ENCODE measurements around the gene PSD4.

PSD4 gene

DNA sequence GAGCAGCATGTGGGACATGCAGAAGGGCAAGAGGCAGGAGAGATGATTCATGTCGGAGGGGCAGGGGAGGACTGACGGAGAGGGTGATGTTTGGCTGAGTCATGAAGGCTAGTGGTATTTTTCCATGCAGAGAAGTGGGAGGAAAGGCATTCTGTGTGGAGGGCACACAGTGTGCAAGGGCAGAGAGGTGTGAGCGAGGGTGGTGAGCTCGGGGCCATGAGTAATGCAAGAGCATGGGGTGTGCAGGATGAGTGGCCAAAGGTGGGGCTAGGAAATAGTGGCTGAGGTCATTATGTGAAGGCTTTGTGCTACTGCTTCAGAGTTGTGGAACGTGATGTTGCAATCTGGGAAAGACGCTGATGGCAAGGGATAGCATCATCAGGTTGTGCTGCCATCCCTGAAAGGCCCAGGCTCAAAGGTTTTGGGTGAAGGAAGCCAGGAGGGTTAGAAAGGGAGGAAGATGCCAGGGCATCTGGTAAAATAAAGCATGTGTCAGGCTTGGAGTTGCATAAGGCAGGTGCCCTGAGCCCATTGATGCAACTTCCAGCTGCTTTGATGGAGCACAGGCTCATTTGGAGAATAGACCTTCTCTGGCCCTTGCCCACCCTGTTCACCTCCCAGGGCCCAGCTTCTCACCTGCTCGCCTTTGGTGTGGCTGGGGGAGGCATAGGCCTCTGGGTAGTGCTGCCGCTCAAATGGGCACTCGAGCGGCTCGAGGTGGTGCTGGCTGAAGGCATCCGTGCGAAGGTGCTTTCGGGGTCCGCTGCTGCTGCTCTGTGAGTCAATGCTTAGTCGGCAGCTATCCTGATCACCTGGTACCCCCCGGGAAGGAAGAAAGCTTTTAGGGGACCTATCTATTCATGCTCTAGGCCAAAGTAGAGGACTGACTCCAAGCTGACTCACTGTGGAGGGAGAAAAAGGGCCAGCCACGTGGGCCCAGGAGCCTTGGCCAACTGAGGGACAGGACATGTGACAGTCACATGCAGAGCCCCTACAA, 67.4 kb downstream of the PSD4 start:
- DNase-seq, result peak; percentile 97

- DNase-seq, result no peak
Measured at GRCh38 chr2:113242327-113242726, 68.6 kb downstream of the PSD4 start.

DNA sequence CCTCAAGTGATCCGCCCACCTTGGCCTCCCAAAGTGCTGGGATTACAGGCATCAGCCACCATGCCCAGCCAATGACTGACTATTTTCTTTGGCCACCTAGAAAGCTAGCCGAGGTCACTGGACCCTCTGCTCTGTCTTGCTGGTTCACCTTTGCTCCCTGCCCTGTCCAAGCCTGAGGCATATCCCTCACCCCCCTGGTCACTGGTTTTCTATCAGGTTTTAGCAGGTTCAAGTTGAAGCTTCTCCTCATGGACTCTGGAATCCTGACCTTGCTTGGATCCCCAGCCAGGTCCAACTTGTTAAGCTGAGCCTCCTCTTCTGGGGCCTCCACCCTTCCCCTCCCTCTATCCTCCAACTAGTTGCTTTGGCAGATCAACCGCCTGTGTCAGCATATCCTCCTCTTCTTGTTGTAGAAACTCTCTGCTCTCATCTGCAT, 71.5 kb downstream of the PSD4 start:
- no peak for DNase-seq

- no peak for DNase-seq
Measured at GRCh38 chr2:113246606-113247005, 72.8 kb downstream of the PSD4 start.

- peak; percentile 83 for DNase-seq
Measured at GRCh38 chr2:113248997-113249770, 75.4 kb downstream of the PSD4 start.

GRCh38 chr2:113251118-113251517, 77.3 kb downstream of the PSD4 start:
- DNase-seq, result no peak

DNA sequence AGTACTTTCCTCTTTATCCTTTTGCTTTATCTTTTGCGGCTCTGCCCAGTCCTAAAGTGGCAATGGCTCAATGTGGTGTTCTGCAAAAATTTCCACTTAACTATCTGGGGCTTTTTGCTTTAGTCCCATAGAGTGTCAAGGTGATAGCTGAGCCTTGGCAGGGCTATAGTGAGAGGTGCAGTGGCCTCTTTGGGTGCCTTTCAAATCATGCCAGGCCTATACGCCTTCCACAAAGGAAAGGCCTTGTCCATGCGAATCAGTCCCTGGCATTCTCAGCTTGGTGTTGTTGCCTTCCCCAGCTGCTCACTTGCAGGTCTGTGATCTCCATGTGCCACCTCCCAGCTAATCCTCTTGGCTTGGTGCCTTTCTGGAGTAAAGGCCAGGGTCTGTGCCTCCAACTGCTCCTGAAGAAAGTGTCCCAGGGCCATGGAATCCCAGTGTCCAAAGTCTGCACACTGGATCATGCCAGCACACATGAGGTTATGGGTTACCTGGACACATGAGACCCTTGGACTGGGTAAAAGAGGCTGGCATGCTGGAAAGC, 78.3 kb downstream of the PSD4 start:
- no peak for DNase-seq

DNA sequence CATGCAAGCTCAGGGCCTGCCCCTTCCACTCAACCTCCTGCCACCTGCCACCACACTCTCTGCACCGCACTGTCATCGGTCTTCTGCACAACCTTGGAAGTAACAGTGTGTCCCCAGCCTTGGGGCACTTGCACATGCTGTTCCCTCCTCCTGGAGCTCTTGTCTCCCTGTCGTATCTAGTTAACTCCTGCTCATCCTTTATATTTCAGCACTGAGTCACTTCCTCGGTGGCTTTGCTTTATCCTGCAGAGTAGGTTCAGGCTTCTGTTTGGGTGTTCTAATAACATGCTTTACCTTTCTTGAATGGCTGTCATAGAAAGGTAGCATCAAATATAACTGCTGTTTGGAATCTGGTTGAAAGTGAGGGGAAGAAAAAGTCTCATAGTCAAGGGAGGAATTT, 79.7 kb downstream of the PSD4 start:
- no peak for DNase-seq

DNA sequence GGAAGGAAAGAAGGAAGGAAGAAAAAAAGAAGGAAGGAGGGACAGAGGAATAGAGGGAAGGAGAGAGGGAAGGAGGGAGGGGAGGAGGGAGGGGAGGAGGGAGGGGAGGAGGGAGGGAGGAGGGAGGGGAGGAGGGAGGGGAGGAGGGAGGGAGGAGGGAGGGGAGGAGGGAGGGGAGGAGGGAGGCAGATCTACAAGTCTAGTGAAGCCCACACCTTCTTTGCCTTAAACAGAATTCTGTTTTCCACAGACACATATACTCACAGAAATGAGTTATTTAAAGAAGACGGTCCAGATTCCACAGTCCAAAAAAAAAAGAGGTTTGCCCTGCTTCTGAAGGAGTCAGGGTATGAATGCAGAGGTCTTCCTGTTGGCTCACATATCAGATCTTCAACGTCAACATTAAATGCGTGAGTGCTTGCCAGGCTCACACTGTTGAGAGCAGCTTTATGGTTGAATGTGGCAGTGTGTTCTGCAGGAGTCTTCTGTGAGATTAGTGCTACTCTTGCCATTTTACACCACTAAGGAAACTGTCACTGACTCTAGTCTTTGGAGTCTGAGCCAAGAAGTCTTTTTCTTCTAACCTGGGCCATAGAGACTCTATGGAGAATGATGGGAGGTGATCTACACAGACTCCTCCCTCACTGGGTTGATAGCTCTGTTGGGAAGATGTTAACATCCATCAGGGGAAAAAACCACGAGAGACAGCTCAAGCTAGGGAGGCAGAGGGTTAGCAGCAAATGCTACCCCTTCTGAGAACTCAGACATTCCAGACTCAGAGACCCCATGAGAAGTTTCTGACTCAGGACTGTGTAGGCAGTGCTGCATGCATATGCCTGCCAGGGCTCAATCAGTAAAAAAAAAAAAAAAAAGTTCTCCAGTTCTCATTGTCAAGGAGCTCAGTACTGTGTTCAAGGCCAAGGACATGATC, 81.6 kb downstream of the PSD4 start:
- DNase-seq, result no peak

DNA sequence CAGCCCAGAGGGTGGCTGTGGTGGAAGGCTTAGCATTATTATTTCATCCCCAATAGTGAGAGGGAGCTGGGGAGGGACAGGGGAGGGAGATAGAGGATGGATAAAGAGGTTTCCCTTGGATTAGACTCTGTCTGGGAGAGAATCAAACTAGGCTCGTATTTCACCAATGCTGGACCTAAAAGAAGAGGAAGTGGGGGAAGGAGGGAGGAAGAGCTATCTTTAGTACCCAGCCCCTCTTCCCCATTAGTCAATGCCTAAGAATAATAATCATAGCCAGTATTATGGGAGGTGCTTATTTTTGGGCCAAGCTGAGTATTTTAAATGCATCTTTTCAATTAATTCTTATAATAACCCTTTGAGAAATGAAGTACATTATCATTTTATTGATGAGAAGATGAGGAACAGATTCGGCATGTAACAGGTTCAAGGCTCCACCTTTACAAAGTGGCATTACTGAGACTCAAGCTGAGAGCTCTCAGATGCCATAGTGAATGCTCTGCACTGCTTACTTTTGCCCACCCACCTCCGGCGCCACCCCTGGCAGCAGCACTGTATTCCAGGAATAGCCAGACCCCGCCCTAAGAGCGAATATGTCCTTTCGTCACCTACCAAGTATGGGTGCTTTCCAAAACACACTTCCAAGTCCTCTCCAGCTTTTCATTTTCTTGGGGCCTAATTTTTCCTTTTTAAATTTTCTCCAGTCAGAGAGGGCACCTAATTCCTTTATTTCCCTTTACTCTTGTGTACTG, 83.9 kb downstream of the PSD4 start:
- peak; percentile 55 for DNase-seq

DNA sequence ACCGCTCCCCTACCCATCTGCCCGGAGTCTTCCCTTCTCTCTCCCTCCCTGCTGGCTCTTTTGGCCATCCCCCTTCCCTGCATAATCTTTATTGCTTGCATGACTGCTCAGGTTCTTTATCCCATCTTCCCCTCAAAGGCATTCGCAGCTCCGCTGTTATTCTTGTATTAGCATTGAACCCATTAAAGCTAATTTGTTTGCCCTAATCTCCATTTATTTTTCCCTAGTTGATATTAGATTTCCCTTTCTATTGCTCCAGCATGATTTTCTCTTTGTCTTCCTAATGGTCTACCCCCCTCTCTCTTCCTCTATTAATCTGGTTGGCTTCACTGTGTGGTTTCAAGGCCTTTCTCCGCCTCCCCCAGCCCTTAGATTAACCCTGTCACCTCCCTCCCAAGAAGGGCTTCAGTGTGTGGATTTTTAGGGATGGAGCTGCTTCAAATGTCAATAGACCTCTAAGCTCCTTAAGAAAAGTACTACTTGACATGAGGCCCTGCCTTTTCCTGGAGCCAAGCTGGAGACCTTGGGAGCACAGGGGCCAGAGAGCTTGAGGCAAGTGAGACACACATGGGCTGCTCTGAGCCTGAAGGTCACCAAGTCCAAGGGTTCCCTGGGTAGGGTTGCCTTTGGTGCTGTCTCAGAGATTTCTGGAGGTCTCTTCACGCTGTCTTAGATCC, 84.8 kb downstream of the PSD4 start:
- DNase-seq, result no peak
